Inflammatory macrophage treated with lipopolysaccharide for 1 hour (primary cell): Measurements from ENCODE around the gene ZNF597.
A peak's percentile ranks its signal among the peaks of the same experiment; 100 is the strongest.

Source experiments
- DNase-seq, 2 donors: peaks; one replicate each; pipeline ENCODE4 v3.0.0-alpha.2; 2020 to 2022

The ZNF597 gene

GRCh38 chr16:3443108-3444031 is at the start of gene ZNF597, which contains the start of gene NAA60:
TSS of gene ZNF597 (minus strand) at chr16:3443504. CDS start at chr16:3443153, 351 bp downstream.
TSS of gene NAA60 (plus strand) at chr16:3443680. CDS start at chr16:3476228, 32,548 bp downstream.
- peak; percentile 83 to 91 for DNase-seq

- no peak for DNase-seq
Measured at GRCh38 chr16:3492356-3492755, 49.1 kb upstream of the ZNF597 start.

GRCh38 chr16:3490911-3491629 is 47.8 kb upstream of the ZNF597 start:
- no peak for DNase-seq

GRCh38 chr16:3488801-3489200 is 45.5 kb upstream of the ZNF597 start:
- no peak for DNase-seq

GRCh38 chr16:3487521-3488410 is 44.5 kb upstream of the ZNF597 start:
- DNase-seq: no peak

GRCh38 chr16:3486506-3487215 is 43.4 kb upstream of the ZNF597 start:
- no peak for DNase-seq

- no peak for DNase-seq
Measured at GRCh38 chr16:3485821-3486505, 42.7 kb upstream of the ZNF597 start.

GRCh38 chr16:3485097-3485745 is 41.9 kb upstream of the ZNF597 start:
- no peak for DNase-seq

GRCh38 chr16:3484318-3485096 is 41.2 kb upstream of the ZNF597 start:
- DNase-seq: no peak

GRCh38 chr16:3482659-3483241 is 39.4 kb upstream of the ZNF597 start:
- DNase-seq: no peak

GRCh38 chr16:3481696-3482658 is 38.7 kb upstream of the ZNF597 start:
- no peak for DNase-seq

- DNase-seq: no peak
Measured at GRCh38 chr16:3480901-3481695, 37.8 kb upstream of the ZNF597 start.

- DNase-seq: no peak
Measured at GRCh38 chr16:3479654-3480216, 36.4 kb upstream of the ZNF597 start.

- no peak for DNase-seq
Measured at GRCh38 chr16:3478242-3478925, 35.1 kb upstream of the ZNF597 start.

GRCh38 chr16:3476409-3476808 is 33.1 kb upstream of the ZNF597 start:
- DNase-seq: no peak

- no peak for DNase-seq
Measured at GRCh38 chr16:3475604-3476375, 32.5 kb upstream of the ZNF597 start.
